HepG2 (cell line): Measurements from ENCODE around the gene NXN. TPM values are rescaled to one million over a fixed set of nuclear protein-coding genes. Genes with fewer than 3 reads are reported as not detected.

Source experiments
- BCL6 ChIP-seq: IDR thresholded peaks from 2 replicates; pipeline ENCODE4 v1.6.1; 2016; ENCODE audit warnings: missing genetic modification reagents, missing compliant biosample characterization
- CENPBD1 ChIP-seq: sonication (generic); formaldehyde crosslinking; IDR thresholded peaks from 2 replicates; pipeline ENCODE4 v1.8.0; 2022; ENCODE audit warnings: missing genetic modification reagents, low read depth, mild to moderate bottlenecking, borderline replicate concordance
- ETV6 ChIP-seq: sonication (generic); formaldehyde crosslinking; conservative IDR thresholded peaks from 2 replicates; pipeline ENCODE4 v1.4.0; 2020; ENCODE audit warnings: missing genetic modification reagents
- GLI4 ChIP-seq: sonication (generic); formaldehyde crosslinking; IDR thresholded peaks from 2 replicates; pipeline ENCODE4 v1.5.1; 2020; ENCODE audit warnings: missing genetic modification reagents, mild to moderate bottlenecking, moderate library complexity, borderline replicate concordance
- HNF4G ChIP-seq, 2 experiments: sonication (generic) in 1 of 2; formaldehyde crosslinking in 1 of 2; IDR thresholded peaks; 2 replicates each; pipeline versions ENCODE4 v1.4.0 to v1.6.1; 2011 to 2020; ENCODE audit warnings: borderline replicate concordance in 2 of 2, low read depth in 2 of 2, mild to moderate bottlenecking in 2 of 2, low read length in 1 of 2, missing genetic modification reagents in 1 of 2, moderate library complexity in 1 of 2
- IRF1 ChIP-seq: sonication (generic); formaldehyde crosslinking; IDR thresholded peaks from 2 replicates; pipeline ENCODE4 v1.4.0; 2020; ENCODE audit warnings: low read depth, mild to moderate bottlenecking, missing genetic modification reagents
- MYNN ChIP-seq: sonication (generic); formaldehyde crosslinking; IDR thresholded peaks from 2 replicates; pipeline ENCODE4 v1.4.0; 2020; ENCODE audit warnings: mild to moderate bottlenecking, low read depth, missing genetic modification reagents
- MZF1 ChIP-seq: sonication (generic); formaldehyde crosslinking; IDR thresholded peaks from 2 replicates; pipeline ENCODE4 v1.8.1; 2023; ENCODE audit warnings: mild to moderate bottlenecking, missing genetic modification reagents, borderline replicate concordance
- PRDM10 ChIP-seq: sonication (generic); formaldehyde crosslinking; IDR thresholded peaks from 2 replicates; pipeline ENCODE4 v1.4.0; 2020; ENCODE audit warnings: low read depth, missing genetic modification reagents
- REPIN1 ChIP-seq: sonication (generic); formaldehyde crosslinking; IDR thresholded peaks from 2 replicates; pipeline ENCODE4 v1.8.0; 2022; ENCODE audit warnings: missing genetic modification reagents, low read depth, mild to moderate bottlenecking, borderline replicate concordance
- RXRA ChIP-seq: sonication (generic); formaldehyde crosslinking; IDR thresholded peaks from 2 replicates; pipeline ENCODE4 v1.5.1; 2020; ENCODE audit warnings: missing genetic modification reagents
- SATB2 ChIP-seq: sonication (generic); formaldehyde crosslinking; IDR thresholded peaks from 2 replicates; pipeline ENCODE4 v1.5.0; 2020; ENCODE audit warnings: missing genetic modification reagents
- SETDB1 ChIP-seq: sonication (generic); formaldehyde crosslinking; IDR thresholded peaks from 2 replicates; pipeline ENCODE4 v1.5.1; 2020; ENCODE audit warnings: missing genetic modification reagents, mild to moderate bottlenecking, borderline replicate concordance
- ZFP41 ChIP-seq: sonication (generic); formaldehyde crosslinking; IDR thresholded peaks from 2 replicates; pipeline ENCODE4 v1.4.0; 2020; ENCODE audit warnings: mild to moderate bottlenecking, missing genetic modification reagents, borderline replicate concordance
- ZFP90 ChIP-seq: sonication (generic); formaldehyde crosslinking; IDR thresholded peaks from 2 replicates; pipeline ENCODE4 v1.8.0; 2022; ENCODE audit warnings: missing genetic modification reagents, mild to moderate bottlenecking, inconsistent platforms, borderline replicate concordance
- ZNF260 ChIP-seq: sonication (generic); formaldehyde crosslinking; IDR thresholded peaks from 2 replicates; pipeline ENCODE4 v1.4.0; 2020; ENCODE audit warnings: missing genetic modification reagents, low read depth, mild to moderate bottlenecking, borderline replicate concordance
- ZNF350 ChIP-seq: sonication (generic); formaldehyde crosslinking; IDR thresholded peaks from 2 replicates; pipeline ENCODE4 v1.4.0; 2020; ENCODE audit warnings: mild to moderate bottlenecking, low read depth, missing genetic modification reagents, borderline replicate concordance
- ZNF468 ChIP-seq: sonication (generic); formaldehyde crosslinking; IDR thresholded peaks from 2 replicates; pipeline ENCODE4 v1.8.0; 2022; ENCODE audit warnings: mild to moderate bottlenecking, moderate library complexity, missing genetic modification reagents
- ZNF629 ChIP-seq: sonication (generic); formaldehyde crosslinking; conservative IDR thresholded peaks from 2 replicates; pipeline ENCODE4 v1.5.0; 2020; ENCODE audit warnings: missing genetic modification reagents
- ZNF850 ChIP-seq: sonication (generic); formaldehyde crosslinking; conservative IDR thresholded peaks from 2 replicates; pipeline ENCODE4 v1.9.0; 2021; ENCODE audit warnings: mild to moderate bottlenecking, missing genetic modification reagents
- polyA plus RNA-seq, 8 experiments: library from polyadenylated mRNA; depleted of rRNA in 3 of 8; stranded (reverse) in 7 of 8; unstranded in 1 of 8; fragments of >200 nt; fragmentation: Illumina TruSeq in 4 of 8; extraction: Trizol in 4 of 8; gene quantifications; 2 replicates each; pipeline versions ENCODE4 v1.2.1 to v1.2.3, GENCODE V29; 2011 to 2016; ENCODE audit warnings: low read depth in 4 of 8, missing spikeins in 1 of 8, mixed read lengths in 1 of 8; ENCODE audit not compliant: insufficient read depth in 1 of 8
- total RNA-seq, 5 experiments: library from RNA; depleted of rRNA; stranded (reverse); fragments of >200 nt; fragmentation: Illumina TruSeq; extraction: Trizol; gene quantifications; 2 replicates each; pipeline ENCODE4 v1.2.3, GENCODE V29; 2016; ENCODE audit warnings: low read depth in 1 of 5
- TF ChIP-seq, protein P1 (sequence below): sonication (generic); formaldehyde crosslinking; IDR thresholded peaks from 2 replicates; pipeline ENCODE4 v1.4.0; 2020; ENCODE audit warnings: missing genetic modification reagents

Gene NXN
- total and polyA plus RNA-seq, 2 of the 13 experiments (the other 11 are each of a cell fraction or from before 2014, with no cell fraction given): 22.2 to 24.3 TPM

DNA sequence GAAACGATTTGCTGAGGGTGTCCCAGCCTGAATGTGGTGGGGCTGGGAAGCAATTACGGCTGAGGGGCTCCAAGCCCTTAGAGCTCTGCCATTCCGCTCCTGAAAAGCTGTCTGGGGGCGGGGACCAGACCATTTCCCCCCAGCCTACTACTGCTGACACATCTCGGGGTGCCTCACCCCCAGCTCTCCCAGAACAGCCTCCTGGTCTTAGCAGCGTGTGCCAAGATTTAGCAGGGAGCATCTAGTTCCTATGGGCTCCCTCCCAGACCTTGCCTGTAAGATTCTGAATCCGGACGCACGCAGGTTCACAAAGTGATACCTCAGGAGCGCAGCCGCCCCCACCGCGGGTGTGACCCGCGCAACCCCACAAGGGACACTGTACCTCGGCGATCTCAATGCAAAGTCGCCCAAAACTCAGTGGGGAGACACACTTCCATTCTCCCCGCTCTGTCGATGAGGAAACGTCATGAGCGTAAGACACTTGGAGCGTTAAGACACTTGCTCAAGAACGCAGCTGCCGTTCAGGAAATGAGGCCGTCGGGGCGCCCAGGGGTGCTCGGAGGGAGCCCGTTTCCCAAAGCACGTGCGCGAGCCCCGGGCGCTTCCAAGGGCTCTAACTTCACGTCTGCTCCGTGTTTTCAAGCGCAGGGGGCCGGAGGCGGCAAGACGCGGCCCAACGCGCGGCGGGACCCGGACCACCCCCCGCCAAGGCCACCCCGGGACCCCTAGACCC, 228.1 kb downstream of the NXN start (continued):
- TF ChIP-seq SATB2 (peak; percentile 7; the same call in 1 of the 2 replicates), ZNF629 (0 out of 2 replicates have a peak, but pooled peaks have one; percentile 3), ZNF468 (CRISPR knock-in tag) (0 out of 2 replicates have a peak, but pooled peaks have one; percentile 18), MZF1 (CRISPR knock-in tag) (0 out of 2 replicates have a peak, but pooled peaks have one; percentile 9), ETV6 (CRISPR knock-in tag) (no peak), ZFP41 (0 out of 2 replicates have a peak, but pooled peaks have one; percentile 8), CENPBD1 (CRISPR knock-in tag) (no peak), REPIN1 (CRISPR knock-in tag) (no peak), RXRA (CRISPR knock-in tag) (no peak), ZNF850 (CRISPR knock-in tag) (0 out of 2 replicates have a peak, but pooled peaks have one; percentile 42), MYNN (CRISPR knock-in tag) (no peak; the same call in 1 of the 2 replicates), GLI4 (CRISPR knock-in tag) (no peak), BCL6 (CRISPR knock-in tag) (no peak), HNF4G (IDR thresholded peaks at IDR 0.05; ENCODE audit: borderline replicate concordance, low read depth, low read length) (no peak), HNF4G (CRISPR knock-in tag; IDR thresholded peaks at IDR 0.05; ENCODE audit: borderline replicate concordance, low read depth) (no peak), ZNF260 (CRISPR knock-in tag) (no peak), ZFP90 (CRISPR knock-in tag) (0 out of 2 replicates have a peak, but pooled peaks have one; percentile 6), SETDB1 (CRISPR knock-in tag) (no peak), IRF1 (CRISPR knock-in tag) (no peak), PRDM10 (no peak), ZNF350 (CRISPR knock-in tag) (0 out of 2 replicates have a peak, but pooled peaks have one; percentile 0)
- TF ChIP-seq, protein P1, sequence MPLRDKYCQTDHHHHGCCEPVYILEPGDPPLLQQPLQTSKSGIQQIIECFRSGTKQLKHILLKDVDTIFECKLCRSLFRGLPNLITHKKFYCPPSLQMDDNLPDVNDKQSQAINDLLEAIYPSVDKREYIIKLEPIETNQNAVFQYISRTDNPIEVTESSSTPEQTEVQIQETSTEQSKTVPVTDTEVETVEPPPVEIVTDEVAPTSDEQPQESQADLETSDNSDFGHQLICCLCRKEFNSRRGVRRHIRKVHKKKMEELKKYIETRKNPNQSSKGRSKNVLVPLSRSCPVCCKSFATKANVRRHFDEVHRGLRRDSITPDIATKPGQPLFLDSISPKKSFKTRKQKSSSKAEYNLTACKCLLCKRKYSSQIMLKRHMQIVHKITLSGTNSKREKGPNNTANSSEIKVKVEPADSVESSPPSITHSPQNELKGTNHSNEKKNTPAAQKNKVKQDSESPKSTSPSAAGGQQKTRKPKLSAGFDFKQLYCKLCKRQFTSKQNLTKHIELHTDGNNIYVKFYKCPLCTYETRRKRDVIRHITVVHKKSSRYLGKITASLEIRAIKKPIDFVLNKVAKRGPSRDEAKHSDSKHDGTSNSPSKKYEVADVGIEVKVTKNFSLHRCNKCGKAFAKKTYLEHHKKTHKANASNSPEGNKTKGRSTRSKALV: peak; percentile 54; the same call in 1 of the 2 replicates
